PC-3 (cell line): ENCODE measurements around the gene CRY2. TPM values are rescaled to one million over a fixed set of nuclear protein-coding genes. Genes with fewer than 3 reads are reported as not detected.

Source experiments
- ATAC-seq: fragments of 200-7000 bp; cut with Tn5 transposase; 2 replicates; pipeline ENCODE4 v1.9.1; 2020; ENCODE audit warnings: mild to moderate bottlenecking, moderate library complexity
- Bru-seq: library from RNA; stranded (reverse); fragments of 400-500 nt; gene quantifications from one replicate; lab custom pipeline; 2021; lab: Mats Ljungman, UMichigan
- BruChase-seq, 2 experiments: library from RNA; stranded (reverse); fragments of 400-500 nt; gene quantifications; one replicate each; lab custom pipeline; 2021; lab: Mats Ljungman, UMichigan
- BruUV-seq: library from RNA; stranded (reverse); fragments of 400-500 nt; replicated peaks from 2 replicates; lab custom pipeline; 2021; lab: Mats Ljungman, UMichigan
- CTCF ChIA-PET: fragments of 300-600 bp; sonication (Branson Sonifier 250); formaldehyde crosslinking; loops from one replicate; lab custom pipeline; 2022; ENCODE audit warnings: antibody characterized with exemption; lab: Charles Lee
- POLR2A ChIA-PET: fragments of 300-600 bp; sonication (Branson Sonifier 250); formaldehyde crosslinking; loops from one replicate; lab custom pipeline; 2022; ENCODE audit warnings: antibody characterized with exemption; ENCODE audit not compliant: unreplicated experiment; lab: Charles Lee
- DNase-seq: peaks from one replicate; pipeline ENCODE4 v3.0.0-alpha.2; 2015
- H2AFZ ChIP-seq: fragments of 300-600 bp; sonication (generic); 2 replicates; pipeline ENCODE4 v1.6.0; 2016; ENCODE audit warnings: antibody characterized with exemption, low read length
- H3F3A ChIP-seq: fragments of 300-600 bp; sonication (generic); one replicate; pipeline ENCODE4 v1.6.0; 2017; ENCODE audit warnings: antibody characterized with exemption, low read length, control low read depth, mild to moderate bottlenecking; ENCODE audit not compliant: unreplicated experiment
- H3K27ac ChIP-seq: fragments of 300-600 bp; sonication (generic); 2 replicates; pipeline ENCODE4 v1.5.1; 2016; ENCODE audit warnings: mild to moderate bottlenecking, low read length
- H3K27me3 ChIP-seq: fragments of 300-600 bp; sonication (generic); 2 replicates; pipeline ENCODE4 v1.6.1; 2016; ENCODE audit warnings: low read length, mixed read lengths
- H3K36me3 ChIP-seq: fragments of 300-600 bp; sonication (generic); 2 replicates; pipeline ENCODE4 v1.6.1; 2016; ENCODE audit warnings: low read depth, mixed run types, low read length, mixed read lengths
- H3K4me1 ChIP-seq: fragments of 300-600 bp; sonication (generic); 2 replicates; pipeline ENCODE4 v1.5.1; 2016; ENCODE audit warnings: low read length; ENCODE audit not compliant: insufficient read depth
- H3K4me2 ChIP-seq: fragments of 300-600 bp; sonication (generic); 2 replicates; pipeline ENCODE4 v1.6.0; 2016; ENCODE audit warnings: low read length
- H3K4me3 ChIP-seq: fragments of 300-600 bp; sonication (generic); 2 replicates; pipeline ENCODE4 v1.5.1; 2016; ENCODE audit warnings: mild to moderate bottlenecking, low read length, mixed read lengths
- H3K79me2 ChIP-seq: fragments of 300-600 bp; sonication (generic); 2 replicates; pipeline ENCODE4 v1.6.1; 2017; ENCODE audit warnings: low read length, mixed read lengths
- H3K9ac ChIP-seq: fragments of 300-600 bp; sonication (generic); 2 replicates; pipeline ENCODE4 v1.6.0; 2016; ENCODE audit warnings: mild to moderate bottlenecking, low read length
- H3K9me2 ChIP-seq: fragments of 300-600 bp; sonication (generic); replicated peaks from 2 replicates; pipeline ENCODE4 v1.6.1; 2016; ENCODE audit warnings: mixed run types, low read length, mixed read lengths
- H3K9me3 ChIP-seq: fragments of 300-600 bp; sonication (generic); 2 replicates; pipeline ENCODE4 v1.6.1; 2016; ENCODE audit warnings: low read length, mixed read lengths
- H4K20me1 ChIP-seq: fragments of 300-600 bp; sonication (generic); 2 replicates; pipeline ENCODE4 v1.6.1; 2016; ENCODE audit warnings: low read length, mixed read lengths
- EZH2 ChIP-seq: fragments of 300-600 bp; sonication (generic); IDR thresholded peaks from one replicate; pipeline ENCODE4 v1.6.1; 2017; ENCODE audit warnings: antibody characterized with exemption, mild to moderate bottlenecking, low read length; ENCODE audit not compliant: unreplicated experiment
- EZH2phosphoT487 ChIP-seq: fragments of 300-600 bp; sonication (generic); IDR thresholded peaks from 2 replicates; pipeline ENCODE4 v1.6.1; 2018; ENCODE audit warnings: mild to moderate bottlenecking, antibody characterized with exemption, low read length, borderline replicate concordance
- intact Hi-C: fragments of 100-400 bp; cut with micrococcal nuclease; formaldehyde crosslinking; loops from 2 replicates; pipeline ENCODE4 v1.9.0; 2023
- long read RNA-seq: library from polyadenylated mRNA; unstranded; transcript quantifications from one replicate; pipeline ENCODE4 v2.0.0, GENCODE V29; 2021; ENCODE audit not compliant: unreplicated experiment
- total RNA-seq: library from RNA; depleted of rRNA; stranded (reverse); fragments of >200 nt; gene quantifications from 2 replicates; pipeline ENCODE4 v1.2.3, GENCODE V29; 2014; rRNA removed
- TF ChIP-seq, protein P1 (sequence below): fragments of 300-600 bp; sonication (generic); conservative IDR thresholded peaks from 2 replicates; pipeline ENCODE4 v1.5.1; 2017; ENCODE audit warnings: antibody characterized with exemption, low read depth, mild to moderate bottlenecking, low read length

The CRY2 gene
- total RNA-seq (9.5 and 12.4 TPM in 2 replicates), Bru-seq, nascent RNA (percentile 65 among the genes with signal in this experiment), BruChase-seq, experiment 1, labeled RNA remaining after a 6-hour chase (percentile 63 among the genes with signal in this experiment), BruChase-seq, experiment 2, labeled RNA remaining after a 2-hour chase (percentile 70 among the genes with signal in this experiment)
- long read RNA-seq, full-length matches to known transcripts = 11 of 30 reads
- long read RNA-seq, partial matches to known transcripts = 9 of 30 reads
- long read RNA-seq, other reads (novel, unspliced or antisense) = 10 of 30 reads

DNA sequence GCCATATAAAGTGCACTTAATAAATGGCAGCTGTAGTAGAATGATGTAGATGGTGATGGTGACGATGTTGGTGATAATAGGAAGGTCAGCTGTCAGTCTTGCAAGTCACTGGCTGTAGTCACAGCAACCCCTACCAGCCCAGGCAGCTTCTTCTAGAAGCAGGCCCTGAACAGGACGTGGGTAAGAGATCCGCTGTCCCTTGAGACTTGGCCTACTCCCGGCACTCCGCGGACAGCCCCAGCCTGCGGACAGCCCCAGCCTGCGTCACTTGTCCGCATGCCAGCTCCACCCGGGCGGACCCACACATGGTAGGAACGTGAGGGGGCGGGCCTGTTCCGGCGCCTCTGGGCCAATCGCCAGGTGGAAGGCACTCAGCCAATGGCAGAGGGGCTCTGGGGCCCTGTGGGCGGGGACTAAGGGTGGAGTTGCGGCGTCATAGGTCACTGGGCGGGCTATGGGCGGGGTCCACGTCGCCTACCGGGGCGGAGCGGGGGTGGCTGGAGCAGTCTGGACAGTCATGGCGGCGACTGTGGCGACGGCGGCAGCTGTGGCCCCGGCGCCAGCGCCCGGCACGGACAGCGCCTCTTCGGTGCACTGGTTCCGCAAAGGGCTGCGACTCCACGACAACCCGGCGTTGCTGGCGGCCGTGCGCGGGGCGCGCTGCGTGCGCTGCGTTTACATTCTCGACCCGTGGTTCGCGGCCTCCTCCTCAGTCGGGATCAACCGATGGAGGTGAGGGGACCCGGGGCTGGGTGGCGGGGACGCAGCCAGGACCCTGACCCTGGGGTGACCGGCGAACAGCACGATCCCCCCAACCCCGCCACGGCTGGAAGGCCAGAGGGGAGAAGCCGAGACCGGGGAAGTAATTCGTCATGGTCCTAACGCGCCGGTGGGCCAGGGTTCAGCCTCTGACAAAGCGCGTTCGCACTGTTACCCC lies at the start of gene CRY2:
Gene CRY2, plus strand, starts transcription at position 502 of the 937 bp plus-strand sequence. Its CDS starts 16 bp downstream, at position 518.
- Histone ChIP-seq H3K79me2 (peaks cover 42% of the 10 kb centered on the region), H3K27me3 (no peaks in the 10 kb centered on the region), H3K9me3 (no peaks in the 10 kb centered on the region), H3K4me2 (peak within 1 kb of the TSS; percentile 93), H3K9me2 (no peaks in the 10 kb centered on the region), H3K4me1 (peaks cover 23% of the 10 kb centered on the region), H3K27ac (peak within 1 kb of the TSS; percentile 43), H3K4me3 (peak within 1 kb of the TSS; percentile 94), H3F3A (no peaks in the 10 kb centered on the region), H2AFZ (peak within 1 kb of the TSS; percentile 80), H4K20me1 (peaks cover 8% of the 10 kb centered on the region), H3K36me3 (no peaks in the 10 kb centered on the region), H3K9ac (peak within 1 kb of the TSS; percentile 91)
- ATAC-seq = peak; percentile 86
- BruUV-seq = TSS peak; percentile 95
- DNase-seq = peak; percentile 98
- ChIA-PET POLR2A (interaction anchor here (0.5 to 0.9 kb wide), 4 partner anchors 68 to 1634 kb away, joined by 3 to 5 read pairs (median 4); no protein-coding TSS in a partner anchor), CTCF (no interaction called here)
- intact Hi-C loops = loop anchor here (1.0 kb wide), 2 partner anchors 33 to 71 kb away; no protein-coding TSS in a partner anchor
- no peak for TF ChIP-seq EZH2phosphoT487
- TF ChIP-seq, protein P1, sequence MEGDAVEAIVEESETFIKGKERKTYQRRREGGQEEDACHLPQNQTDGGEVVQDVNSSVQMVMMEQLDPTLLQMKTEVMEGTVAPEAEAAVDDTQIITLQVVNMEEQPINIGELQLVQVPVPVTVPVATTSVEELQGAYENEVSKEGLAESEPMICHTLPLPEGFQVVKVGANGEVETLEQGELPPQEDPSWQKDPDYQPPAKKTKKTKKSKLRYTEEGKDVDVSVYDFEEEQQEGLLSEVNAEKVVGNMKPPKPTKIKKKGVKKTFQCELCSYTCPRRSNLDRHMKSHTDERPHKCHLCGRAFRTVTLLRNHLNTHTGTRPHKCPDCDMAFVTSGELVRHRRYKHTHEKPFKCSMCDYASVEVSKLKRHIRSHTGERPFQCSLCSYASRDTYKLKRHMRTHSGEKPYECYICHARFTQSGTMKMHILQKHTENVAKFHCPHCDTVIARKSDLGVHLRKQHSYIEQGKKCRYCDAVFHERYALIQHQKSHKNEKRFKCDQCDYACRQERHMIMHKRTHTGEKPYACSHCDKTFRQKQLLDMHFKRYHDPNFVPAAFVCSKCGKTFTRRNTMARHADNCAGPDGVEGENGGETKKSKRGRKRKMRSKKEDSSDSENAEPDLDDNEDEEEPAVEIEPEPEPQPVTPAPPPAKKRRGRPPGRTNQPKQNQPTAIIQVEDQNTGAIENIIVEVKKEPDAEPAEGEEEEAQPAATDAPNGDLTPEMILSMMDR = no peak
- TF ChIP-seq EZH2 = no peak

GRCh38 chr11:45798793-45799441 lies 48.4 kb upstream of the CRY2 start:
- ChIA-PET CTCF (no interaction called here), POLR2A (interaction anchor here (0.6 kb wide), 1 partner anchor 1278 kb away, joined by 10 read pairs; no protein-coding TSS in a partner anchor)
- H3K4me1 ChIP-seq = no peaks in the 10 kb centered on the region
- no peaks in the 10 kb centered on the region for H3F3A ChIP-seq
- ATAC-seq (no peak), DNase-seq (no peak)
- H3K4me3 ChIP-seq = no peak overlapping the region
- H3K27me3 ChIP-seq = peaks cover 4% of the 10 kb centered on the region; the same call in 1 of the 2 replicates
- no peaks in the 10 kb centered on the region for H3K36me3 ChIP-seq
- H3K79me2 ChIP-seq = no peaks in the 10 kb centered on the region
- no peaks in the 10 kb centered on the region for H3K9me3 ChIP-seq
- no peak overlapping the region for H3K27ac ChIP-seq
- BruUV-seq = no TSS peak
- H4K20me1 ChIP-seq = no peaks in the 10 kb centered on the region
- H3K9me2 ChIP-seq = no peaks in the 10 kb centered on the region
- H2AFZ ChIP-seq = no peak overlapping the region
- TF ChIP-seq EZH2 = no peak
- TF ChIP-seq, protein P1 = no peak
- no peak for TF ChIP-seq EZH2phosphoT487
- no peak overlapping the region for H3K9ac ChIP-seq
- intact Hi-C loops = no loop called here
- H3K4me2 ChIP-seq = no peak overlapping the region
